HCT116 (cell line): ENCODE measurements around the gene ST3GAL6. TPM values are rescaled to one million over a fixed set of nuclear protein-coding genes. Genes with fewer than 3 reads are reported as not detected.

Source experiments
- ATAC-seq: fragments of 200-7000 bp; cut with Tn5 transposase; 2 replicates; pipeline ENCODE4 v1.9.1; 2020; ENCODE audit warnings: mild to moderate bottlenecking, moderate library complexity
- BruUV-seq: library from RNA; stranded (reverse); fragments of 400-500 nt; replicated peaks from 2 replicates; lab custom pipeline; 2021; lab: Mats Ljungman, UMichigan
- CTCF ChIA-PET: fragments of 300-600 bp; sonication (Branson Sonifier 250); formaldehyde crosslinking; loops from one replicate; lab custom pipeline; 2021; ENCODE audit warnings: antibody characterized with exemption; lab: Charles Lee
- POLR2A ChIA-PET: fragments of 300-600, 350-600 bp; sonication (Branson Sonifier 250); formaldehyde crosslinking; loops from one replicate; lab custom pipeline; 2021; ENCODE audit warnings: antibody characterized with exemption; lab: Charles Lee
- RAD21 ChIA-PET, 2 experiments: fragments of 300-600 bp; sonication (Branson Sonifier 250); formaldehyde crosslinking; loops; one replicate each; lab custom pipeline; 2023; ENCODE audit warnings: low total read pairs in 2 of 2; ENCODE audit not compliant: uncharacterized antibody in 2 of 2, unreplicated experiment in 2 of 2, low non-redundant PET in 1 of 2; lab: Charles Lee
- DNase-seq: peaks from one replicate; pipeline ENCODE4 v3.0.0-alpha.2; 2010; ENCODE audit warnings: low read depth, low spot score
- H2AFZ ChIP-seq: fragments of 200-600 bp; shearing (Covaris generic), sonication (generic); 2 replicates; pipeline ENCODE4 v1.6.1; 2017; ENCODE audit warnings: low read depth, mixed run types, mixed read lengths, antibody characterized with exemption, low read length; ENCODE audit not compliant: poor library complexity, severe bottlenecking
- H3K27ac ChIP-seq: 2 replicates; pipeline ENCODE4 v1.5.1; 2012; ENCODE audit warnings: low read depth, low read length
- H3K27me3 ChIP-seq: fragments of 200-600 bp; sonication (generic); 2 replicates; pipeline ENCODE4 v1.6.1; 2016; ENCODE audit warnings: mixed run types, low read length, mixed read lengths; ENCODE audit not compliant: insufficient read depth
- H3K36me3 ChIP-seq, 2 experiments: fragments of 200-500 bp in 1 of 2; fragments of 200-600 bp in 1 of 2; sonication (Bioruptor generic) in 1 of 2; sonication (generic) in 1 of 2; 2 replicates each; pipeline versions ENCODE4 v1.5.1 to v1.6.1; 2014 to 2016; ENCODE audit warnings: low read length in 2 of 2, inconsistent platforms in 1 of 2, mixed read lengths in 1 of 2, mixed run types in 1 of 2; ENCODE audit not compliant: insufficient read depth in 2 of 2, control insufficient read depth in 1 of 2
- H3K4me1 ChIP-seq, 2 experiments: fragments of 200-600 bp in 1 of 2; sonication (generic) in 1 of 2; 2 replicates each; pipeline versions ENCODE4 v1.5.1 to v1.6.1; 2012 to 2017; ENCODE audit warnings: low read length in 2 of 2, inconsistent platforms in 1 of 2, mild to moderate bottlenecking in 1 of 2, mixed read lengths in 1 of 2, mixed run types in 1 of 2, moderate library complexity in 1 of 2; ENCODE audit not compliant: insufficient read depth in 2 of 2, control insufficient read depth in 1 of 2
- H3K4me2 ChIP-seq: fragments of 200-600 bp; sonication (generic); 2 replicates; pipeline ENCODE4 v1.6.1; 2017; ENCODE audit warnings: mixed run types, low read length, mixed read lengths
- H3K4me3 ChIP-seq, 2 experiments: fragments of 200-600 bp in 1 of 2; sonication (generic) in 1 of 2; replicated peaks in 1 of 2; 2 replicates each; pipeline ENCODE4 v1.5.1; 2011 to 2016; ENCODE audit warnings: low read length in 2 of 2, control low read depth in 1 of 2, low read depth in 1 of 2, mild to moderate bottlenecking in 1 of 2, mixed read lengths in 1 of 2, mixed run types in 1 of 2
- H3K79me2 ChIP-seq: fragments of 200-600 bp; sonication (generic); 2 replicates; pipeline ENCODE4 v1.6.1; 2017; ENCODE audit warnings: mild to moderate bottlenecking, mixed run types, low read length, moderate library complexity, mixed read lengths; ENCODE audit not compliant: insufficient read depth
- H3K9ac ChIP-seq: fragments of 200-600 bp; sonication (generic); 2 replicates; pipeline ENCODE4 v1.6.1; 2016; ENCODE audit warnings: low read length, mixed read lengths
- H3K9me2 ChIP-seq: fragments of 200-600 bp; sonication (generic), shearing (Covaris generic); 2 replicates; pipeline ENCODE4 v1.6.1; 2017; ENCODE audit warnings: mixed run types, mild to moderate bottlenecking, moderate library complexity; ENCODE audit not compliant: insufficient read depth
- H3K9me3 ChIP-seq, 2 experiments: fragments of 200-500 bp in 1 of 2; fragments of 200-600 bp in 1 of 2; sonication (Bioruptor generic) in 1 of 2; sonication (generic) in 1 of 2; 2 replicates each; pipeline ENCODE4 v1.6.1; 2014 to 2017; ENCODE audit warnings: low read length in 2 of 2, mixed read lengths in 2 of 2, inconsistent platforms in 1 of 2, low read depth in 1 of 2, mild to moderate bottlenecking in 1 of 2, mixed run types in 1 of 2, moderate library complexity in 1 of 2; ENCODE audit not compliant: control insufficient read depth in 1 of 2, insufficient read depth in 1 of 2
- H4K20me1 ChIP-seq: fragments of 200-600 bp; sonication (generic), shearing (Covaris generic); 2 replicates; pipeline ENCODE4 v1.6.1; 2017; ENCODE audit warnings: mixed run types, mild to moderate bottlenecking, moderate library complexity; ENCODE audit not compliant: insufficient read depth
- CBX3 ChIP-seq: IDR thresholded peaks from 2 replicates; pipeline ENCODE4 v1.6.1; 2012; ENCODE audit warnings: low read depth
- CEBPB ChIP-seq: IDR thresholded peaks from 2 replicates; pipeline ENCODE4 v1.6.1; 2012; ENCODE audit warnings: low read depth
- EGR1 ChIP-seq: IDR thresholded peaks from 2 replicates; pipeline ENCODE4 v1.6.1; 2012; ENCODE audit warnings: low read depth
- EZH2 ChIP-seq: fragments of 200-600 bp; sonication (generic); IDR thresholded peaks from 2 replicates; pipeline ENCODE4 v1.6.1; 2017; ENCODE audit warnings: antibody characterized with exemption, mixed run types
- EZH2phosphoT487 ChIP-seq: fragments of 200-600 bp; IDR thresholded peaks from 2 replicates; pipeline ENCODE4 v1.6.1; 2018; ENCODE audit warnings: antibody characterized with exemption, borderline replicate concordance
- MAX ChIP-seq: IDR thresholded peaks from 2 replicates; pipeline ENCODE4 v1.6.1; 2012
- POLR2A ChIP-seq: IDR thresholded peaks from 2 replicates; pipeline ENCODE4 v1.7.0; 2011; ENCODE audit warnings: borderline replicate concordance; ENCODE audit not compliant: insufficient read depth, insufficient read length; ENCODE audit errors: extremely low read depth
- REST ChIP-seq: IDR thresholded peaks from 2 replicates; pipeline ENCODE4 v1.6.1; 2012; ENCODE audit warnings: low read depth
- SIN3A ChIP-seq: IDR thresholded peaks from 2 replicates; pipeline ENCODE4 v1.6.1; 2012; ENCODE audit warnings: low read depth
- intact Hi-C: fragments of 100-400 bp; cut with micrococcal nuclease; formaldehyde crosslinking; loops from 2 replicates; pipeline ENCODE4 v1.10.0; 2022
- total RNA-seq: library from RNA; stranded (reverse); gene quantifications from one replicate; pipeline ENCODE4 v1.2.1, GENCODE V29; 2021; ENCODE audit not compliant: unreplicated experiment

Gene ST3GAL6
- total RNA-seq, 1 experiment from 2014 or later, result 10.6 TPM

- intact Hi-C loops, result no loop called here
- BruUV-seq, result no TSS peak
- no peak overlapping the region for H3K4me3 ChIP-seq
- TF ChIP-seq SIN3A, result no peak
- TF ChIP-seq EZH2phosphoT487, result no peak
- no peak for TF ChIP-seq MAX
- no peak for TF ChIP-seq CEBPB
- TF ChIP-seq REST, result no peak
- TF ChIP-seq EGR1, result no peak
- no peak for TF ChIP-seq CBX3
- no peak for TF ChIP-seq POLR2A
- no peak for TF ChIP-seq EZH2
- no peaks in the 10 kb centered on the region for H3K27me3 ChIP-seq
- peaks cover 0 to 2% of the 10 kb centered on the region in 2 experiments; a peak in 1 of 4 replicates for H3K36me3 ChIP-seq
- ChIA-PET CTCF (no interaction called here), RAD21 (no interaction called here), POLR2A (no interaction called here)
- no peaks in the 10 kb centered on the region for H3K79me2 ChIP-seq
- H3K9me2 ChIP-seq, result no peaks in the 10 kb centered on the region
- no peaks in the 10 kb centered on the region for H4K20me1 ChIP-seq
- ATAC-seq, result no peak
- no peak for DNase-seq
- no peak overlapping the region for H2AFZ ChIP-seq
- no peak overlapping the region for H3K4me2 ChIP-seq
- H3K4me1 ChIP-seq, result no peaks in the 10 kb centered on the region
- no peaks in the 10 kb centered on the region for H3K9me3 ChIP-seq
- H3K9ac ChIP-seq, result no peak overlapping the region
- no peak overlapping the region for H3K27ac ChIP-seq
Observed at GRCh38 chr3:98776140-98776493, 13.0 kb downstream of the ST3GAL6 start.
